NCI-H2081 (cell line): Measurements from ENCODE around the gene RC3H2.

Experiments
- DNase-seq, 2 experiments: peaks; one replicate each; lab custom pipeline; 2025; lab: John Stamatoyannopoulos, UW

The RC3H2 gene

GRCh38 chr9:122904823-122905710, at the start of gene RC3H2:
Gene RC3H2, minus strand, starts transcription at chr9:122905359. Its CDS starts 7,850 bp downstream, at chr9:122897509.
- peak; percentile 100 for DNase-seq

- DNase-seq = no peak
Observed at GRCh38 chr9:122954253-122954691, 49.1 kb upstream of the RC3H2 start.

- no peak for DNase-seq
Observed at GRCh38 chr9:122951056-122951455, 45.9 kb upstream of the RC3H2 start.

- DNase-seq = no peak
Observed at GRCh38 chr9:122950263-122950662, 45.1 kb upstream of the RC3H2 start.

- DNase-seq = no peak
Observed at GRCh38 chr9:122949696-122950095, 44.5 kb upstream of the RC3H2 start.

GRCh38 chr9:122948313-122948712, 43.2 kb upstream of the RC3H2 start:
- no peak for DNase-seq

GRCh38 chr9:122946461-122947005, 41.4 kb upstream of the RC3H2 start:
- peak in 1 of 2 experiments; percentile 10 for DNase-seq

- no peak for DNase-seq
Observed at GRCh38 chr9:122944960-122945888, 40.1 kb upstream of the RC3H2 start.

GRCh38 chr9:122941582-122942234, 36.5 kb upstream of the RC3H2 start:
- DNase-seq = no peak

GRCh38 chr9:122940749-122941581, 35.8 kb upstream of the RC3H2 start, which contains the start of gene RABGAP1:
Gene RABGAP1, plus strand, starts transcription at chr9:122941020. Its CDS starts 16,040 bp downstream, at chr9:122957060.
- DNase-seq = peak; percentile 98

GRCh38 chr9:122940454-122940748, 35.2 kb upstream of the RC3H2 start:
- DNase-seq = no peak

- no peak for DNase-seq
Observed at GRCh38 chr9:122939601-122940000, 34.4 kb upstream of the RC3H2 start.

- DNase-seq = no peak
Observed at GRCh38 chr9:122936883-122937282, 31.7 kb upstream of the RC3H2 start.

GRCh38 chr9:122936464-122936863, 31.3 kb upstream of the RC3H2 start:
- DNase-seq = no peak

GRCh38 chr9:122931226-122932121, 26.3 kb upstream of the RC3H2 start, which contains the start of gene ZBTB26:
Gene ZBTB26, minus strand, starts transcription at chr9:122931512. Its CDS starts 11,578 bp downstream, at chr9:122919934.
- DNase-seq = peak; percentile 89 to 94

GRCh38 chr9:122930541-122931225, 25.5 kb upstream of the RC3H2 start:
- no peak for DNase-seq

GRCh38 chr9:122929796-122930354, 24.7 kb upstream of the RC3H2 start:
- DNase-seq = no peak

- DNase-seq = no peak
Observed at GRCh38 chr9:122923947-122924346, 18.8 kb upstream of the RC3H2 start.

GRCh38 chr9:122922713-122923112, 17.6 kb upstream of the RC3H2 start:
- DNase-seq = no peak
